Measurements from ENCODE around the gene NHLH2.

The NHLH2 gene

DNA sequence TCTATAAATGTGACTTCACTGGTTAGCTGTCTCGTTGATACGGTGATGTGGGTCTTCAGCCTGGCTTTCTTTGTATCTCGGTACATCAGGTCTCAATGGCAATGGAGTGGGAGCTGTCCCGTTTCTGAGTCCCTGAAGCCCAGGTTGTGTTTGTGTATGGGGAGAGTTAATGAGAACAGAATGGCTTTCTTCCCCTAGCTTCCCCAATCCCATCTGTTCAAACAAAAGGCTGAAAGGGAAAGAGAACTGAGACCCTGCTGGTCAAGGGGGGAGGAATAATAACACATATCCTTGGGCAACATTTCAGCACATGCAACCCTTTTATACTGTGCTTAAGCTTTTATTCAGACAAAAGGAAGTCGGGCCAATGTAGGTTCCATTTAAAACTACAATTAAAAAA is 44.0 kb downstream of the NHLH2 start:
- in situ Hi-C loops (cut with HindIII; ENCODE audit: low sequenced_read_pairs) = no loop called here
- H3K4me3 ChIP-seq (ENCODE audit: low read depth, low read length) = no peak overlapping the region
- no peak for TF ChIP-seq CTCF (IDR thresholded peaks at IDR 0.05; ENCODE audit: low read depth, low read length)
- no peak for DNase-seq (ENCODE audit: low read depth, low spot score)

DNA sequence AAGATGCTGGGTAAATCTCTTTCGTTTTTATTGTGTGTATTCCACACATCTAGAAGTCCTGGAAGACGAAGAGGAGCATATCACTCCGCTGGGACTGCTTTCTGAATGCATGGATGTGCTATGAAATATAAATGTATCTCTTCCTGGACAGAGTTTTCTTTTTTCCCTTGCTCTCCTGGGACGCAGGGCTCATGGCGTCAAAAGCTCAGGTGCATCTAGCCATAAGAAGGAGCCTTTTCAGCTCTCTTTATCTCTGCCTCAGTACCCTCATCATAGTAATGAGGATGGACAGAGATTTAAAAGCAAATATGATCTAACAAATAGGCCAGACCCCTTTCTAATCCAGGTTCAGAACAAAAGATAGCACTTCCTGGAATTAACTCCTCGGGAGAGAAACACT is 44.9 kb downstream of the NHLH2 start:
- no peak for TF ChIP-seq CTCF (IDR thresholded peaks at IDR 0.05; ENCODE audit: low read depth, low read length)
- in situ Hi-C loops (cut with HindIII; ENCODE audit: low sequenced_read_pairs) = no loop called here
- H3K4me3 ChIP-seq (ENCODE audit: low read depth, low read length) = no peak overlapping the region
- DNase-seq (ENCODE audit: low read depth, low spot score) = no peak

DNA sequence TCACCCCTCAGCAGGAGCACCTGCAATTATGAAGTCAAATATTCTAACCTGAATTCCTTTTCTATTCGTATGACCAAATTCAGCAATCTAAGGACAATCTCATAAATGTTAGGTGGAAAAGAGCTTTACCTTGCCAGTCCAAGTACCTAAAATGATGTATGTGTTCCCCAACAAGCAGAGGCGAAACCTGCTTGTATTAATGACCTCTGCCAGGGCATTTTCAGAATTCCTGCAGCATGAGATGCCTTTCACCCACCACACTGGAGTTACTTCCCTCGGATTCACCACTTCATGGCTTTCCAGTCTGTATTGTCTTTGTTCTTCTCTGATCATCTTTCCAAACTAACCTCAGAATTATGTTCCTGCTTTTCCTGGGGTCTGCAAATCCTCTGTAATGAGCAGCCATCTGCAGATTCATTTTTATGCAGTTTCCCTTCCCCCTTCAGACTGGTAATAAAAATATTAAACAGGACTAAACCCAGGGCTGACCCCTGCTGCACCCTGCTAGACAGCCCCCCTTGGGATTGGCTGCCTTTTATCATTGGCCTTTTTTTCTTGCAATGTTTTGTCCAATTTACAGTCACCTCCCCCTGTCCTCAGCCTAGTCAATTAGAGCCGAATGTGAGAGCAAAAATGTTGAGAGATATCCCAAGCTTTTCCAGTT is 45.8 kb downstream of the NHLH2 start:
- no peak for DNase-seq (ENCODE audit: low read depth, low spot score)
- no peak overlapping the region for H3K4me3 ChIP-seq (ENCODE audit: low read depth, low read length)
- no peak for TF ChIP-seq CTCF (IDR thresholded peaks at IDR 0.05; ENCODE audit: low read depth, low read length)
- in situ Hi-C loops (cut with HindIII; ENCODE audit: low sequenced_read_pairs) = no loop called here

DNA sequence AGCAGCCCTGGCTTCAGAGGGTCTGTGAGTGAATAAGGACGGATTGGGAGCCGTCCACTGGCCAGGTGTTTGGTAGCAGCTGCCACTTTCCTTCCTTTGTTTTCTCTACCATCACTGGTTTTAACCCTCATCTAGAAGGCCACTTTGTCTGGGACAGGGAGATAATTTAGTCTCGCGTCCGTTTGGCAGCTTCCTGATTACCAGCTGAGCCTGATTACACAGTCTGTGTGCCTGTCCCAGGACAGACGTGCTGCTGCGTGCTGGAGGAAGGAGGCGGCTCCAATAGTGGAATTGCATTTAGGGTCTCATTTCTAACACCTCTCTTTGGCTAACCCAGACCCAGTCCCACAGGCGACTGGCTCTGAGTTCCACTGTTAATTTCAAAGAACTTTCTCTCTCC is 47.8 kb downstream of the NHLH2 start:
- no peak for DNase-seq (ENCODE audit: low read depth, low spot score)
- TF ChIP-seq CTCF (IDR thresholded peaks at IDR 0.05; ENCODE audit: low read depth, low read length) = no peak
- no peak overlapping the region for H3K4me3 ChIP-seq (ENCODE audit: low read depth, low read length)
- in situ Hi-C loops (cut with HindIII; ENCODE audit: low sequenced_read_pairs) = no loop called here

DNA sequence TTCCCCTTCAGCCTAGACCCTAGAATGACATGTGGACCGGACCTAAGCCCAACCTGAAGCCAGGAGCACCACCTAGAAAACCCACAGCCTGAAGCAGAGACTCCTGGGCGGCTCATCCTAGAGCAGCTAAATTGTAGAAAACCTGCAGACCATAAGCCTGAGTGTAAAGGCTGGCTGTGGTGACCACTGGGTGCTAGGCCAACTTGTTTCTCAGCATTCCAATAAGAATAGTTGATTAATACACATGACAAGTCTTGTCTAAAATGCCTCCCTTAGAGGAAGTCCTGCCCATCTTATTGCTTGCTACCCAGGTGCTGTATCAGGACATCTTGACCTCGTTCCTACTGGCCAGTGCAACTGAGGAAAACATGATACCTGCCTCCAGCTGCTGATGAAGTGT is 49.1 kb downstream of the NHLH2 start:
- no peak for TF ChIP-seq CTCF (IDR thresholded peaks at IDR 0.05; ENCODE audit: low read depth, low read length)
- in situ Hi-C loops (cut with HindIII; ENCODE audit: low sequenced_read_pairs) = no loop called here
- no peak overlapping the region for H3K4me3 ChIP-seq (ENCODE audit: low read depth, low read length)
- no peak for DNase-seq (ENCODE audit: low read depth, low spot score)

GRCh38 chr1:115790846-115791245 is 50.1 kb downstream of the NHLH2 start:
- no peak for TF ChIP-seq CTCF (IDR thresholded peaks at IDR 0.05; ENCODE audit: low read depth, low read length)
- in situ Hi-C loops (cut with HindIII; ENCODE audit: low sequenced_read_pairs) = no loop called here
- no peak overlapping the region for H3K4me3 ChIP-seq (ENCODE audit: low read depth, low read length)
- DNase-seq (ENCODE audit: low read depth, low spot score) = no peak

GRCh38 chr1:115790356-115790755 is 50.6 kb downstream of the NHLH2 start:
- no peak for DNase-seq (ENCODE audit: low read depth, low spot score)
- no peak for TF ChIP-seq CTCF (IDR thresholded peaks at IDR 0.05; ENCODE audit: low read depth, low read length)
- in situ Hi-C loops (cut with HindIII; ENCODE audit: low sequenced_read_pairs) = no loop called here
- no peak overlapping the region for H3K4me3 ChIP-seq (ENCODE audit: low read depth, low read length)

Data from astrocyte of the spinal cord (primary cell).